ENCODE data around the gene HRAS. TPM values are rescaled to one million over a fixed set of nuclear protein-coding genes. Genes with fewer than 3 reads are reported as not detected.
A peak's percentile ranks its signal among the peaks of the same experiment; 100 is the strongest.

The HRAS gene
- total and polyA plus RNA-seq, 4 donors = 20.5 to 133 (median 69.7) TPM

DNA sequence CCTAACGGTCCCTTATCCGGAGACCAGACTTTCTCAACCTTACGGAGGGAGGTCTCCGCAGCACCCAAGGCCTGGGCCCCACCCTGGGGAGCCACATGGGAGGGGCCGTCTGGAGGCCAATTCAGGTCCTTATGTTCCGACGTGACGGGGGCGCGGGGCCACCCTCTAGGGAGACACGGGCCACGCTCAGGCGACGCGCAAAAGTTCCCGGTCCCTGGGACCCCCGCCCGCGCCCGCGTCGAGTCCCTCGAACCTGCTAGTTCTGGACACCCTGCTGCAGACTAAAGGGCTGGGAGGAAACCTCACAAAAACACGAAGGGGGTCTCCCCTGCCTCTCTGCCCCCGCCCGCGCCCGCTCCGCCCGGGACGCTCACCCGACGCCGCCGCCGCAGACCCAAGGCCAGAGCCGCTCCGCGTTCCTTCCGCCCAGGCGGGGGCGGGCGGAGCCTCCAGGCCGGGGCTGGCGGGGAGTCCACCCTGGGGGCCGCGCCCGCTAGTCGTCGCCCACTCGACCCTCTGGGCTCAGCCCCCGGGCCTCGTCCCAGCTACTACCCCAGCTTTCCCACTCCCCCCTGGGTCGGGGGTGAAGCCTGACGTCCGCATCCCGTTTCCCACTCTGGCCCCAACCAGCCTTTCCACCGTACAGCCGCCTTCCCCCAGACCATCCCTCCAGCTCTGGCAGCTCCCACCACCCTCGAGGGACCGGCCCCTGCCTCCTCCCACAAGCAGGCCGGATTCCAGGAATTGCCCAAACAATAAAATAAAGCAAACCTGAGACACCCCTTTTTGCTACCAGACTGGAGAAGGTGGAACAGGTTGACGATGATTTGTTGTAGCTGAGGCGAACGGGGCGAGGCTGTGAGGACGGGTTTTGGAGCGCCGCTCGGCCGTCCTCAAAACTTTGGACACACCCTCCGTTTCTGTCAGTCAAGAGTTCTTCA lies 31.1 kb downstream of the HRAS start:
- TF ChIP-seq, protein P1, sequence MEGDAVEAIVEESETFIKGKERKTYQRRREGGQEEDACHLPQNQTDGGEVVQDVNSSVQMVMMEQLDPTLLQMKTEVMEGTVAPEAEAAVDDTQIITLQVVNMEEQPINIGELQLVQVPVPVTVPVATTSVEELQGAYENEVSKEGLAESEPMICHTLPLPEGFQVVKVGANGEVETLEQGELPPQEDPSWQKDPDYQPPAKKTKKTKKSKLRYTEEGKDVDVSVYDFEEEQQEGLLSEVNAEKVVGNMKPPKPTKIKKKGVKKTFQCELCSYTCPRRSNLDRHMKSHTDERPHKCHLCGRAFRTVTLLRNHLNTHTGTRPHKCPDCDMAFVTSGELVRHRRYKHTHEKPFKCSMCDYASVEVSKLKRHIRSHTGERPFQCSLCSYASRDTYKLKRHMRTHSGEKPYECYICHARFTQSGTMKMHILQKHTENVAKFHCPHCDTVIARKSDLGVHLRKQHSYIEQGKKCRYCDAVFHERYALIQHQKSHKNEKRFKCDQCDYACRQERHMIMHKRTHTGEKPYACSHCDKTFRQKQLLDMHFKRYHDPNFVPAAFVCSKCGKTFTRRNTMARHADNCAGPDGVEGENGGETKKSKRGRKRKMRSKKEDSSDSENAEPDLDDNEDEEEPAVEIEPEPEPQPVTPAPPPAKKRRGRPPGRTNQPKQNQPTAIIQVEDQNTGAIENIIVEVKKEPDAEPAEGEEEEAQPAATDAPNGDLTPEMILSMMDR (IDR thresholded peaks at IDR 0.05; ENCODE audit: control extremely low read depth, extremely low read depth) = no peak
- Histone ChIP-seq H3K27ac (ENCODE audit: low read depth in 1 of 2, low read length in 1 of 2) (peak overlapping the region; percentile 51 to 91), H3K27me3 (ENCODE audit: control insufficient read depth in 3 of 3, insufficient read depth in 3 of 3, low read length in 2 of 3) (no peaks in the 10 kb centered on the region), H3K4me1 (ENCODE audit: control insufficient read depth in 5 of 5, insufficient read depth in 5 of 5, low read length in 5 of 5) (peaks cover 0 to 34% (median 5%) of the 10 kb centered on the region in 5 donors), H3K36me3 (ENCODE audit: control insufficient read depth in 4 of 4, insufficient read depth in 4 of 4, low read length in 4 of 4) (peaks cover 0 to 29% (median 12%) of the 10 kb centered on the region in 4 donors), H3K9ac (ENCODE audit: insufficient read depth in 1 of 2, low read length in 2 of 2) (peak overlapping the region; percentile 25 to 58), H3K4me3 (peak overlapping the region; percentile 40), H3K9me3 (ENCODE audit: control insufficient read depth in 4 of 4, insufficient read depth in 3 of 4, low read length in 3 of 4) (no peaks in the 10 kb centered on the region)
- DNase-seq = peak; percentile 47 to 49 (median 48)
- 5 to 15% methylated on average over 68 to 72 of the region's 72 CpGs for WGBS, 2 donors
- no peak for ATAC-seq (ENCODE audit: insufficient read depth, low FRiP score)

DNA sequence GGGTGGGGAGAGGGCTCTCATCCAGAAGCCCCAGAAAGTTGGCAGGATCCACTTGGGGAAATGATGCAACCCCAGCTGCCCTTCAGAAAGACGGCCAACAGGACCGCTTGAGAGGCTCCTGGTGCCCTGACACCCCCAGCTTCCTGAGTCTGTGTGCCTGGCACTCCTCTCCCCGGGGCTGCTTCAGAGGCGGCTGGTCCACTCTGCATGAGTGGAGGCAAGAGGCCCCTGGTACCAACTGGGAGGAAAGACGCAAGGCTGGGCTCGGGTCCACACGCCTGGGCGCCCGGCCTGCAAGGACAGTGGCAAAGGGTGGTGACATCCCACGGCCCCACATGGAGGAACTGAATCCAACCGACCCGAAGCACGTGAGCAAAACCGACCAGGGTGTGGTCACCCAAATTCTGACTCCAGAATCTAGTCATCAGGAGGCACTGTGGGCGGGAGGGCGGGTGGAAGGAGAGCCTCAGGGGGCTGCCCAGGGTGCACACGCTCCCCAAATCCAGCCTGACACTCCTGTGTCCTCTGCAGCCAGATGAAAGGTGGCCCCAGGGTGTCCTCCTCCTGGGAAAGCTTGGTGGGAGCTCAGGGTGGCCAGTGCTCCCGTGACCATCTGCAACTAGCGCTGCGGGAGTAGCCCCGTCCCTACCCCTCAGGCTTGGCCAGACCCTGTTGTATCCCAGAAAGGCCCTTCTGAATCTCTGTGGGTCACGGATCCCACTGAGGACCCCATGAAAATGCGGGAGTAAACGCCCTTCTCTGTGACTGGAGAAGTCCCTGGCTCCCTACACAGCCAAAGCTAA lies 32.0 kb downstream of the HRAS start:
- peak overlapping the region; percentile 40 for H3K4me3 ChIP-seq
- H3K27me3 ChIP-seq (ENCODE audit: control insufficient read depth in 3 of 3, insufficient read depth in 3 of 3, low read length in 2 of 3) = no peaks in the 10 kb centered on the region
- DNase-seq (peak in 1 of 3 donors; percentile 21), ATAC-seq (ENCODE audit: insufficient read depth, low FRiP score) (no peak)
- 41% methylated on average over 24 of the region's 24 CpGs for WGBS, 2 donors
- H3K9ac ChIP-seq (ENCODE audit: insufficient read depth in 1 of 2, low read length in 2 of 2) = no peak overlapping the region
- H3K27ac ChIP-seq (ENCODE audit: low read depth in 1 of 2, low read length in 1 of 2) = peak overlapping the region in 1 of 2 donors; percentile 91
- no peaks in the 10 kb centered on the region for H3K9me3 ChIP-seq (ENCODE audit: control insufficient read depth in 4 of 4, insufficient read depth in 3 of 4, low read length in 3 of 4)
- peaks cover 0 to 34% (median 5%) of the 10 kb centered on the region in 5 donors for H3K4me1 ChIP-seq (ENCODE audit: control insufficient read depth in 5 of 5, insufficient read depth in 5 of 5, low read length in 5 of 5)
- TF ChIP-seq, protein P1 (IDR thresholded peaks at IDR 0.05; ENCODE audit: control extremely low read depth, extremely low read depth) = no peak
- peaks cover 4 to 37% (median 19%) of the 10 kb centered on the region in 4 donors for H3K36me3 ChIP-seq (ENCODE audit: control insufficient read depth in 4 of 4, insufficient read depth in 4 of 4, low read length in 4 of 4)

DNA sequence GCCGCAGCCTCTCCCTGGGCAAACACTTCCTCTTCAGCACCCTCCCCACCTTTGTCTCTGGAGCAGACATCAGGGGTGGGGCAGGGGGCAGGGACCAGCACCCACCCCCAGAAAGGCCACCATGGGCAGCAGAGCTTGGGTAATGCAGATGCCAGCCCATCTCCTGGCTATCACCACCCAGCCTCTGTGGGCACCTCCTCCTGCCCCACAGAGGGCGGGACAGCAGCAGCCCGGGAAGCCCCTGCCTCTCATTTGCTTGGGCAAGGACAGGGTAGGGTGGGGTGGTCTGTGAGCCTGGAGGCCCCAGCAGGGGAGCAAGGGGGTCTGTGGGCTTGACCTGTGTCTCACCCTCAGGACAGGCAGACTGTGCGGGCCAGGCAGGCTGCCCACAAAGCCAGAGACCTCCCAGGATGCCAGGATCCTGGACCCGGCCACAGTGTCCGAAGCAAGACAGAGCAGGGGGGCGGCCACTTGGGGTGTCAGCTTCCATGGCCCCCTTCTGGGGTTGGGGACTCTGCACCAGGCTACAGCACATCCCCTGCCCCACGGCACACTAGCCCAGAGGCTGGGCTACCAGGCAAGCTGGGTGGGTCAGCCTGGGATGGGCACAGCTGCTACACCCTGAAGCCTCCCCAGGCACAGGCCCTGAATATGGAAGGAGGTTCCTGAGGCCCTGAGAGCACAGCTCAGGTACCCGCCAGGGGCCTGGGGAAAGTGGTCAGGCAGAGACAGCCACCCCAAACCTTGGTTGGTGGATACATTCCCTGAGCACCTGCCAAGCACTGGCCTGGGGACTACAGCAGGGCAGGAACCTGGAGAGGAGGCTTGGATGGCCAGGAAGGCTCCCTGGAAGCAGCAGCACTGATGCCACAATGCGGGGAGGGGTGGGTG lies 32.8 kb downstream of the HRAS start:
- peaks cover 0 to 28% (median 5%) of the 10 kb centered on the region in 5 donors for H3K4me1 ChIP-seq (ENCODE audit: control insufficient read depth in 5 of 5, insufficient read depth in 5 of 5, low read length in 5 of 5)
- TF ChIP-seq, protein P1 (IDR thresholded peaks at IDR 0.05; ENCODE audit: control extremely low read depth, extremely low read depth) = no peak
- ATAC-seq (ENCODE audit: insufficient read depth, low FRiP score) (no peak), DNase-seq (no peak)
- peak overlapping the region in 1 of 2 donors; percentile 30 for H3K27ac ChIP-seq (ENCODE audit: low read depth in 1 of 2, low read length in 1 of 2)
- H3K4me3 ChIP-seq = no peak overlapping the region
- no peak overlapping the region for H3K9ac ChIP-seq (ENCODE audit: insufficient read depth in 1 of 2, low read length in 2 of 2)
- no peaks in the 10 kb centered on the region for H3K27me3 ChIP-seq (ENCODE audit: control insufficient read depth in 3 of 3, insufficient read depth in 3 of 3, low read length in 2 of 3)
- H3K36me3 ChIP-seq (ENCODE audit: control insufficient read depth in 4 of 4, insufficient read depth in 4 of 4, low read length in 4 of 4) = peaks cover 4 to 45% (median 26%) of the 10 kb centered on the region in 4 donors
- H3K9me3 ChIP-seq (ENCODE audit: control insufficient read depth in 4 of 4, insufficient read depth in 3 of 4, low read length in 3 of 4) = no peaks in the 10 kb centered on the region
- 60 to 76% methylated on average over 9 to 10 of the region's 10 CpGs for WGBS, 2 donors

All from lung (tissue), 12 donors.